ENCODE measurements around the gene DIP2C.

- TF ChIP-seq POLR2A (IDR thresholded peaks at IDR 0.05) = no peak
- TF ChIP-seq, protein P1, sequence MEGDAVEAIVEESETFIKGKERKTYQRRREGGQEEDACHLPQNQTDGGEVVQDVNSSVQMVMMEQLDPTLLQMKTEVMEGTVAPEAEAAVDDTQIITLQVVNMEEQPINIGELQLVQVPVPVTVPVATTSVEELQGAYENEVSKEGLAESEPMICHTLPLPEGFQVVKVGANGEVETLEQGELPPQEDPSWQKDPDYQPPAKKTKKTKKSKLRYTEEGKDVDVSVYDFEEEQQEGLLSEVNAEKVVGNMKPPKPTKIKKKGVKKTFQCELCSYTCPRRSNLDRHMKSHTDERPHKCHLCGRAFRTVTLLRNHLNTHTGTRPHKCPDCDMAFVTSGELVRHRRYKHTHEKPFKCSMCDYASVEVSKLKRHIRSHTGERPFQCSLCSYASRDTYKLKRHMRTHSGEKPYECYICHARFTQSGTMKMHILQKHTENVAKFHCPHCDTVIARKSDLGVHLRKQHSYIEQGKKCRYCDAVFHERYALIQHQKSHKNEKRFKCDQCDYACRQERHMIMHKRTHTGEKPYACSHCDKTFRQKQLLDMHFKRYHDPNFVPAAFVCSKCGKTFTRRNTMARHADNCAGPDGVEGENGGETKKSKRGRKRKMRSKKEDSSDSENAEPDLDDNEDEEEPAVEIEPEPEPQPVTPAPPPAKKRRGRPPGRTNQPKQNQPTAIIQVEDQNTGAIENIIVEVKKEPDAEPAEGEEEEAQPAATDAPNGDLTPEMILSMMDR (IDR thresholded peaks at IDR 0.05) = no peak
Observed at GRCh38 chr10:484925-485661, 204.4 kb downstream of the DIP2C start.
